ENCODE results near the gene PEBP1. TPM values are rescaled to one million over a fixed set of nuclear protein-coding genes. Genes with fewer than 3 reads are reported as not detected.

The PEBP1 gene
- total RNA-seq, 2 experiments from 2014 or later: 147 to 149 TPM

Other genes starting within 250 kb of the PEBP1 start
- gene KSR2, start 167.1 kb upstream of the PEBP1 start, total RNA-seq: not detected
- gene RFC5, start 119.4 kb upstream of the PEBP1 start, total RNA-seq: 10 to 100 TPM; 71.7 to 72.5 TPM
- gene WSB2, start 74.9 kb upstream of the PEBP1 start, total RNA-seq: 10 to 100 TPM; 37.7 to 41.6 TPM
- 1 to 10 TPM; 5.9 TPM for gene VSIG10, start 32.1 kb upstream of the PEBP1 start, total RNA-seq
- gene TAOK3, start 236.8 kb downstream of the PEBP1 start, total RNA-seq: 10 to 100 TPM; 51.9 to 52.2 TPM
- 10 to 100 TPM; 19.0 to 22.3 TPM for gene SUDS3, start 240.4 kb downstream of the PEBP1 start, total RNA-seq

All from activated naive CD8-positive, alpha-beta T cell treated with anti-CD3 and anti-CD28 coated beads for 36 hours (primary cell).